ENCODE results near the gene LMF2. TPM values are rescaled to one million over a fixed set of nuclear protein-coding genes. Genes with fewer than 3 reads are reported as not detected.

Gene LMF2
- total and polyA plus RNA-seq, 5 donors from 2014 or later = 21.5 to 113 (median 21.8) TPM

DNA sequence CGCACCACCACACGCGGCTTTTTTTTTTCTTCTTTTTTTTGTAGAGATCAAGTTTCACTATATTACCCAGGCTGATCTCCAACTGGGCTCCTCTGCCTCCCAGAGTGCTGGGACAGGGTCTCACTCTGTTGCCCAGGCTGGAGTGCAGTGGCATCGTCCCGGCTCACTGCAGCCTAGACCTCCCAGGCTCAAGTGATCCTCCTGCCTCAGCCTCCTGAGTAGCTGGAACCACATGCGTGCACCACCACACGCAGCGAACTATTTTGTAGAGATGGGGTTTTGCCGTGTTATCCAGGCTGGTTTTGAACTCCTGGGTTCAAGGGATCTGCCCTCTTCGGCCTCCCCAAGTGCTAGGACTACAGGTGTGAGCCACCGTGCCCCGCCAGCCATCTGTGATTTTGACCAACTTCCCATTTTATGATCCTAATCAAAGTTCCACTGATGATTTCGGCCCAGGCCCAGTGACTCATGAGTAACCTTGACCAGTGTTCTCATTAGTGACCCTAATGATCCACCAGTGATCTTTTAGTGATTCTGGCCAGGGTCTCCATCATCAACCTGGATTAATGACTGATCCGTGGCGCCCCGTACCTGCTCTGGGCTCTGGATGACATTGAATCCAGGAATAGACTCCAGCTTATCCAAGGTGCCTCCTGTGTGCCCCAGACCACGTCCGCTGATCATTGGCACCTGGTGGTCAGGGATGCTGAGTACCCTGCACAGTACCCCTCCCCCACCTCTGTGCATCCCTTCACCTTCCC, 20.6 kb upstream of the LMF2 start:
- Mint-ChIP-seq H3K9me3 (no peaks in the 10 kb centered on the region), H3K27ac (peak overlapping the region; percentile 48 to 87 (median 85)), H3K27me3 (no peaks in the 10 kb centered on the region), H3K36me3 (no peaks in the 10 kb centered on the region), H3K4me3 (peak overlapping the region; percentile 77 to 94 (median 88)), H3K4me1 (peaks cover 0 to 37% (median 24%) of the 10 kb centered on the region in 4 donors)
- peaks cover 69% of the 10 kb centered on the region for H3K4me1 ChIP-seq (ENCODE audit: control insufficient read depth, insufficient read depth, low read length, poor library complexity, severe bottlenecking)
- peak overlapping the region; percentile 96 for H3K27ac ChIP-seq (ENCODE audit: insufficient read depth, low read length, poor library complexity, severe bottlenecking)
- no peaks in the 10 kb centered on the region for H3K27me3 ChIP-seq (ENCODE audit: control insufficient read depth, insufficient read depth, low read length)
- no peak overlapping the region for H3K4me3 ChIP-seq (ENCODE audit: low read depth, low read length)
- peaks cover 5% of the 10 kb centered on the region for H3K36me3 ChIP-seq (ENCODE audit: control insufficient read depth, insufficient read depth, low read length)
- DNase-seq (no peak), ATAC-seq (ENCODE audit: low read depth in 2 of 2) (no peak)
- H3K9me3 ChIP-seq (ENCODE audit: control insufficient read depth in 2 of 2, low read length in 2 of 2) = no peaks in the 10 kb centered on the region

DNA sequence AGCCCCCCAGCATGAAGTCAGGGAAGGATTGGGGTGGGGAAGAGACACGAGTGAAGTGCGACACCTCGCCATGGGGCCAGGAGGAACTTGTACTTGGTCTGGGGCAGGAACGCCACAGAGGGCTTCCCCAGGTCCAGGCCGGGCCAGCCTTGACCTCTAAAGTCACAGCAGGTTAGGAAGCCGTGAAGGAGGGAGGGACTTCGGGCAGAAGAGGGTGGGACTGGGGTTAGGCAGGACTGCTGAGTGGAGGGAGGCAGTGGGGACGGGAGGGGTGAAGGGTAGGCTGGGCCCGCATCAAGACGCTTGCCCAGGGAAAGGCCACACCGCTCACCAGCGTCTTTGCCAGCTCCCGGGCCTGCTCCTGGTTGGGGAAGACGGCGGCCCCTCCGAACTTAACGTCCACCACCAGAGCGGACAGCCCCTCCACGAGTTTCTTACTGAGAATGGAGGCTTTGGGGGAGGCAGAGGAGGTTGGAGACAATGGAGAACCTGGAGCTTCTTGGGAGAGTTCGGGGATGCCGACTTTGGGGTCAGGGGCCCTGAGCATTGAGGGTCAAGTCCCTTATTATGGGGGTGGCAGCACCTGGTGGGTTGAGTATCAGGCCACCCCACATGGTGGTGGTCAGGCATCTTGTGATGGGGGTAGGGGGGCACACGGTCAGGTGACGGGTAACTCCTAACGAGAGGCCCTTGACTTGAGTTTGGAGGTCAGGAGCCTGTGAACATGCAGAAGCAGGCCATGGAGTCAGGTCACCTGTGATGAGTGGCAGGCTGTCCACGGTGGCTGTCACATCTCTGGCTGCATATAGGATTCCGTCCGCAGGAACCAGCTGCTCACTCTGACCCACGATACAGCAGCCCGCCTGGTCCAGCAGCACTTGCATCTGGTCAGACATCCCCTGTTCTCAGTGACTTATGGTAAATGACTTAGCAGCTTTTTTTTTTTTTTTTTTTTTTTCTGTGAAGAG, 19.6 kb upstream of the LMF2 start:
- no peaks in the 10 kb centered on the region for H3K9me3 Mint-ChIP-seq
- H3K4me1 ChIP-seq (ENCODE audit: control insufficient read depth, insufficient read depth, low read length, poor library complexity, severe bottlenecking) = peaks cover 64% of the 10 kb centered on the region

DNA sequence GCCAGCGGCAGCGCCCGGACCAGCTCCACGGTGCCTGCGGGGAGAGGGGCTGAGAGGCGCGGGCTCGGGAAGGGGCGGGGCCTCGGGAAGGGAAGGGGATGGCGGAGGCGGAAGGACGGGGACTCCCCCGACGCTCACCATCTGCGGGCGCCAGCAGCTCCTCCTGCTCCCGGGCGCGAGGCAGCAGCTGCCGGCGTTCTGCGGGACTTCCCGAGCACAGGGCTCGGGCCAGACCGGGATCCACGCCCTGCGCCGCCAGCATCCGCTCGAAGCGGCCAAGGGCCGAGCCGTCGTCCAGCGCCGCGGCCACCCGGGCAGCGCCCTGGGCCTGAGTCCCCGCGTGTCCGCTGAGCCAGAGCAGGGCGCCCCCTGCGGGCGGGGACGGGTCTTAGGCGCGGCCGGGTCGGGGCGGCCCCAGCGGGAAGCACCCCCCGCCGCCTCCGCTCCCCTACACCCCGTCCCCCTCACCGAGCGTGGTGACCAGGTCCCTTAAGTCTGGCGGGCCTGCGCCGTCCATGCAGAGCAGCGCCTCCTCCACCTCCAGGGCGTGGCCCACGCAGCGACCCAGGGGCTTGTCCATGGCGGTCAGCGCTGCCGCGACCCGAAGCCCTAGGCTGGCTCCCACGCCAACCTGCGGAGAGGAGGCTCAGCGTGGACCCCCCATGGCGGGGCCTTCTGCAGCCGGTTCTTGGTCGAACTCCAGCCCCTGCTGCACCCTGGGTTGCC, 18.8 kb upstream of the LMF2 start:
- H3K36me3 ChIP-seq (ENCODE audit: control insufficient read depth, insufficient read depth, low read length) = peaks cover 15% of the 10 kb centered on the region
- peak overlapping the region; percentile 96 for H3K27ac ChIP-seq (ENCODE audit: insufficient read depth, low read length, poor library complexity, severe bottlenecking)
- Mint-ChIP-seq H3K27me3 (no peaks in the 10 kb centered on the region), H3K4me1 (peaks cover 0 to 30% (median 19%) of the 10 kb centered on the region in 4 donors), H3K4me3 (peak overlapping the region; percentile 77 to 94 (median 88)), H3K27ac (peak overlapping the region in 1 of 3 donors; percentile 87), H3K36me3 (no peaks in the 10 kb centered on the region), H3K9me3 (no peaks in the 10 kb centered on the region)
- DNase-seq = peak; percentile 82 to 91 (median 83)
- H3K4me3 ChIP-seq (ENCODE audit: low read depth, low read length) = no peak overlapping the region
- peaks cover 59% of the 10 kb centered on the region for H3K4me1 ChIP-seq (ENCODE audit: control insufficient read depth, insufficient read depth, low read length, poor library complexity, severe bottlenecking)
- peak; percentile 28 to 32 for ATAC-seq (ENCODE audit: low read depth in 2 of 2)
- no peaks in the 10 kb centered on the region for H3K27me3 ChIP-seq (ENCODE audit: control insufficient read depth, insufficient read depth, low read length)
- no peaks in the 10 kb centered on the region for H3K9me3 ChIP-seq (ENCODE audit: control insufficient read depth in 2 of 2, low read length in 2 of 2)

More for the DNA sequence above, 19.6 kb upstream of the LMF2 start:
- Mint-ChIP-seq H3K36me3 (no peaks in the 10 kb centered on the region), H3K27me3 (no peaks in the 10 kb centered on the region), H3K4me3 (peak overlapping the region; percentile 77 to 94 (median 88)), H3K27ac (peak overlapping the region; percentile 74 to 87 (median 85)), H3K4me1 (peaks cover 0 to 30% (median 19%) of the 10 kb centered on the region in 4 donors)
- DNase-seq (peak in 1 of 3 donors; percentile 61), ATAC-seq (ENCODE audit: low read depth in 2 of 2) (no peak)
- Histone ChIP-seq H3K27me3 (ENCODE audit: control insufficient read depth, insufficient read depth, low read length) (no peaks in the 10 kb centered on the region), H3K4me3 (ENCODE audit: low read depth, low read length) (no peak overlapping the region), H3K27ac (ENCODE audit: insufficient read depth, low read length, poor library complexity, severe bottlenecking) (peak overlapping the region; percentile 96), H3K36me3 (ENCODE audit: control insufficient read depth, insufficient read depth, low read length) (peaks cover 11% of the 10 kb centered on the region), H3K9me3 (ENCODE audit: control insufficient read depth in 2 of 2, low read length in 2 of 2) (no peaks in the 10 kb centered on the region)

DNA sequence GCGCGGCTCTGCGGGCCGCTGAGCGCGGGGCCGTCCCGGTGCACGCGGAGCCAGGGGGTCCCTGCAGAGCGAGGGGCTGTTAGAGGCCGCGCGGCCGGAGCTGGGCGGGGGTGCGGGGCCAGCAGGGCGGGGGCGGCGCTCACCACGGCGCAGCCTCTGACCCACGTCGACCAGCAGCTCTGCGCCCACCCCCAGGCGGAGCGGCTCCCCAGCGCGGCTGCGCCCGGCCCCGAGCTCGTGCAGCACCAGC, 18.3 kb upstream of the LMF2 start:
- Histone ChIP-seq H3K9me3 (ENCODE audit: control insufficient read depth in 2 of 2, low read length in 2 of 2) (no peaks in the 10 kb centered on the region), H3K27ac (ENCODE audit: insufficient read depth, low read length, poor library complexity, severe bottlenecking) (peak overlapping the region; percentile 96), H3K4me3 (ENCODE audit: low read depth, low read length) (no peak overlapping the region), H3K36me3 (ENCODE audit: control insufficient read depth, insufficient read depth, low read length) (peaks cover 19% of the 10 kb centered on the region), H3K4me1 (ENCODE audit: control insufficient read depth, insufficient read depth, low read length, poor library complexity, severe bottlenecking) (peaks cover 54% of the 10 kb centered on the region), H3K27me3 (ENCODE audit: control insufficient read depth, insufficient read depth, low read length) (no peaks in the 10 kb centered on the region)
- Mint-ChIP-seq H3K4me1 (peaks cover 0 to 30% (median 19%) of the 10 kb centered on the region in 4 donors), H3K9me3 (no peaks in the 10 kb centered on the region), H3K36me3 (no peaks in the 10 kb centered on the region), H3K4me3 (peak overlapping the region; percentile 84 to 91 (median 88)), H3K27ac (peak overlapping the region in 1 of 3 donors; percentile 73), H3K27me3 (no peaks in the 10 kb centered on the region)
- DNase-seq (no peak), ATAC-seq (ENCODE audit: low read depth in 2 of 2) (no peak)

GRCh38 chr22:50525104-50525857, 17.8 kb upstream of the LMF2 start, which contains the start of gene SCO2:
Gene SCO2 (minus strand): TSS chr22:50525598. CDS start chr22:50524411, 1,187 bp downstream.
- Histone ChIP-seq H3K27me3 (ENCODE audit: control insufficient read depth, insufficient read depth, low read length) (no peaks in the 10 kb centered on the region), H3K4me1 (ENCODE audit: control insufficient read depth, insufficient read depth, low read length, poor library complexity, severe bottlenecking) (peaks cover 49% of the 10 kb centered on the region), H3K4me3 (ENCODE audit: low read depth, low read length) (peak within 1 kb of the TSS; percentile 65), H3K9me3 (ENCODE audit: control insufficient read depth in 2 of 2, low read length in 2 of 2) (no peaks in the 10 kb centered on the region), H3K36me3 (ENCODE audit: control insufficient read depth, insufficient read depth, low read length) (peaks cover 20% of the 10 kb centered on the region), H3K27ac (ENCODE audit: insufficient read depth, low read length, poor library complexity, severe bottlenecking) (peak within 1 kb of the TSS; percentile 96)
- Mint-ChIP-seq H3K4me3 (peak within 1 kb of the TSS; percentile 90 to 93 (median 92)), H3K27me3 (no peaks in the 10 kb centered on the region), H3K4me1 (peaks cover 0 to 30% (median 19%) of the 10 kb centered on the region in 4 donors), H3K9me3 (no peaks in the 10 kb centered on the region), H3K27ac (peak within 1 kb of the TSS; percentile 86 to 94 (median 92)), H3K36me3 (no peaks in the 10 kb centered on the region)
- ATAC-seq (ENCODE audit: low read depth in 2 of 2) (peak; percentile 63 to 69), DNase-seq (peak; percentile 95 to 98 (median 97))

DNA sequence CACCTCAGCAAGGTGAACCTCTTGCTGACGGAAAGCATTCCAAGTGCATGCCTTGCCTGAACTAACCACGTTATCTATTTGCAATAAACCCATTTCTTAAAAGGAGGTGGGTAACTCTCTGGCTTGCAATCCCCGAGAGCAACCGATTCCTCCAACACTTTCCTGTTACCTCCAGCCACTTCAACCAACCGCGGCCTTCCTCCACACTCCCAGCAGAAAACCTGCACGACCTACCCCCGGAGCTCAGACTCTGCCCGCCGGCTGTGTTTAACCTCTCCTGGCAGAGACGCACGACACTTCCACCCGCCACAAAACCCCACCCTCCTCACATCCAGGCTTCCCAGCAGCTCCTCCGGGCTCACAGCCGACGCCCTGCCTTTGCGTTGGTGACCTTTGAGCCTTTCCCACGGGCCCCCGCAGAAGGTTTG, 17.2 kb upstream of the LMF2 start:
- Histone ChIP-seq H3K9me3 (ENCODE audit: control insufficient read depth in 2 of 2, low read length in 2 of 2) (no peaks in the 10 kb centered on the region), H3K27ac (ENCODE audit: insufficient read depth, low read length, poor library complexity, severe bottlenecking) (peak overlapping the region; percentile 96), H3K4me3 (ENCODE audit: low read depth, low read length) (peak overlapping the region; percentile 65), H3K36me3 (ENCODE audit: control insufficient read depth, insufficient read depth, low read length) (peaks cover 20% of the 10 kb centered on the region), H3K27me3 (ENCODE audit: control insufficient read depth, insufficient read depth, low read length) (no peaks in the 10 kb centered on the region), H3K4me1 (ENCODE audit: control insufficient read depth, insufficient read depth, low read length, poor library complexity, severe bottlenecking) (peaks cover 44% of the 10 kb centered on the region)
- no peaks in the 10 kb centered on the region for H3K27me3 Mint-ChIP-seq
- DNase-seq = no peak
- H3K36me3 Mint-ChIP-seq = peaks cover 2% of the 10 kb centered on the region
- ATAC-seq (ENCODE audit: low read depth in 2 of 2) = no peak
- H3K27ac Mint-ChIP-seq = peak overlapping the region; percentile 86 to 94 (median 92)
- H3K4me3 Mint-ChIP-seq = peak overlapping the region; percentile 90 to 93 (median 91)
- no peaks in the 10 kb centered on the region for H3K9me3 Mint-ChIP-seq
- peaks cover 0 to 30% (median 19%) of the 10 kb centered on the region in 4 donors for H3K4me1 Mint-ChIP-seq
